ENCODE data around the gene NHS.

- TF ChIP-seq, protein P1, sequence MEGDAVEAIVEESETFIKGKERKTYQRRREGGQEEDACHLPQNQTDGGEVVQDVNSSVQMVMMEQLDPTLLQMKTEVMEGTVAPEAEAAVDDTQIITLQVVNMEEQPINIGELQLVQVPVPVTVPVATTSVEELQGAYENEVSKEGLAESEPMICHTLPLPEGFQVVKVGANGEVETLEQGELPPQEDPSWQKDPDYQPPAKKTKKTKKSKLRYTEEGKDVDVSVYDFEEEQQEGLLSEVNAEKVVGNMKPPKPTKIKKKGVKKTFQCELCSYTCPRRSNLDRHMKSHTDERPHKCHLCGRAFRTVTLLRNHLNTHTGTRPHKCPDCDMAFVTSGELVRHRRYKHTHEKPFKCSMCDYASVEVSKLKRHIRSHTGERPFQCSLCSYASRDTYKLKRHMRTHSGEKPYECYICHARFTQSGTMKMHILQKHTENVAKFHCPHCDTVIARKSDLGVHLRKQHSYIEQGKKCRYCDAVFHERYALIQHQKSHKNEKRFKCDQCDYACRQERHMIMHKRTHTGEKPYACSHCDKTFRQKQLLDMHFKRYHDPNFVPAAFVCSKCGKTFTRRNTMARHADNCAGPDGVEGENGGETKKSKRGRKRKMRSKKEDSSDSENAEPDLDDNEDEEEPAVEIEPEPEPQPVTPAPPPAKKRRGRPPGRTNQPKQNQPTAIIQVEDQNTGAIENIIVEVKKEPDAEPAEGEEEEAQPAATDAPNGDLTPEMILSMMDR (IDR thresholded peaks at IDR 0.05 in 4 of 5, conservative IDR thresholded peaks at IDR 0.05 in 1 of 5), result no peak
- no peak for TF ChIP-seq POLR2A (IDR thresholded peaks at IDR 0.05)
Observed at GRCh38 chrX:17373337-17373736, 1.7 kb upstream of the NHS start.
